Retina (tissue), 1 donor: ENCODE measurements around the gene MLN.

ENCODE experiments used
- DNase-seq: peaks from one replicate; pipeline ENCODE4 v3.0.0-alpha.2; 2016

The MLN gene

GRCh38 chr6:33813990-33814985 is 10.5 kb upstream of the MLN start:
- no peak for DNase-seq

GRCh38 chr6:33813246-33813904 is 9.6 kb upstream of the MLN start:
- no peak for DNase-seq

- peak; percentile 82 for DNase-seq
Measured at GRCh38 chr6:33812669-33813068, 8.9 kb upstream of the MLN start.

- DNase-seq = no peak
Measured at GRCh38 chr6:33809594-33809993, 5.8 kb upstream of the MLN start.

GRCh38 chr6:33808641-33809180 is 4.9 kb upstream of the MLN start:
- no peak for DNase-seq

- no peak for DNase-seq
Measured at GRCh38 chr6:33807606-33808005, 3.8 kb upstream of the MLN start.

GRCh38 chr6:33806841-33807240 is 3.0 kb upstream of the MLN start:
- DNase-seq = no peak

- DNase-seq = peak; percentile 67
Measured at GRCh38 chr6:33802186-33802958, 1.4 kb downstream of the MLN start.

- DNase-seq = no peak
Measured at GRCh38 chr6:33801611-33802010, 2.2 kb downstream of the MLN start.

- DNase-seq = no peak
Measured at GRCh38 chr6:33800248-33800969, 3.4 kb downstream of the MLN start.

- no peak for DNase-seq
Measured at GRCh38 chr6:33799454-33800113, 4.2 kb downstream of the MLN start.

- DNase-seq = no peak
Measured at GRCh38 chr6:33798343-33798848, 5.4 kb downstream of the MLN start.

- no peak for DNase-seq
Measured at GRCh38 chr6:33797626-33798342, 6.0 kb downstream of the MLN start.

- DNase-seq = no peak
Measured at GRCh38 chr6:33794910-33795623, 8.7 kb downstream of the MLN start.

- no peak for DNase-seq
Measured at GRCh38 chr6:33792981-33793380, 10.8 kb downstream of the MLN start.

- no peak for DNase-seq
Measured at GRCh38 chr6:33791620-33792019, 12.2 kb downstream of the MLN start.

GRCh38 chr6:33790910-33791309 is 12.9 kb downstream of the MLN start:
- DNase-seq = no peak

- no peak for DNase-seq
Measured at GRCh38 chr6:33790379-33790778, 13.4 kb downstream of the MLN start.

- no peak for DNase-seq
Measured at GRCh38 chr6:33789550-33789895, 14.3 kb downstream of the MLN start.
